Adipose tissue (tissue), 3 donors: ENCODE results near the gene S100A3. TPM values are rescaled to one million over a fixed set of nuclear protein-coding genes. Genes with fewer than 3 reads are reported as not detected.
"Not testable (repeated sequence)": the region's sequence is repeated elsewhere in the genome, so short reads cannot be mapped to it uniquely, and the experiment has no call there.

ENCODE experiments used
- H3K27ac ChIP-seq: one replicate; pipeline ENCODE4 v1.5.1; 2013; ENCODE audit warnings: low read depth, low read length
- WGBS, 3 donors: extraction: QIAGEN DNeasy Blood & Tissue Kit; methylation state at CpG; one replicate each; pipeline ENCODE4 v1.1.7; 2013; 5-methylcytosine and 5-hydroxymethylcytosine counted together
- polyA plus RNA-seq, 3 donors: library from polyadenylated mRNA; stranded (reverse); fragments of 200-250 nt; gene quantifications; one replicate each; pipeline ENCODE4 v1.2.3, GENCODE V29; 2013
- donor health status: healthy with polysubstance abuse.
- donor health status: Bipolar disorder and iron deficiency.
- donor health status: healthy.

Gene S100A3
- 1 to 10 TPM in 2 of 3 donors, under 1 TPM in 1; 0.37 to 7.2 (median 7.0) TPM for polyA plus RNA-seq

GRCh38 chr1:153548722-153549688, at the start of gene S100A3:
Gene S100A3, minus strand, starts transcription at chr1:153549258. Its CDS starts 773 bp downstream, at chr1:153548485.
- WGBS, 3 donors = 60 to 74% (median 62%) methylated on average over 14 of the region's 14 CpGs

GRCh38 chr1:153598309-153599172, 49.5 kb upstream of the S100A3 start:
- WGBS, 3 donors = 58 to 85% (median 62%) methylated on average over 7 of the region's 7 CpGs
- H3K27ac ChIP-seq = no peak overlapping the region

More at GRCh38 chr1:153548722-153549688, at the start of gene S100A3:
- H3K27ac ChIP-seq = peak within 1 kb of the TSS; percentile 62

GRCh38 chr1:153597206-153597605, 48.1 kb upstream of the S100A3 start:
- WGBS, 3 donors = 92 to 94% (median 92%) methylated on average over 6 of the region's 6 CpGs
- H3K27ac ChIP-seq = no peak overlapping the region

GRCh38 chr1:153592748-153593147, 43.7 kb upstream of the S100A3 start:
- 51 to 59% (median 53%) methylated on average over 4 of the region's 4 CpGs for WGBS, 3 donors

GRCh38 chr1:153588482-153588881, 39.4 kb upstream of the S100A3 start:
- no peak overlapping the region for H3K27ac ChIP-seq
- WGBS, 3 donors = 69 to 81% (median 78%) methylated on average over 2 of the region's 2 CpGs

More at GRCh38 chr1:153592748-153593147, 43.7 kb upstream of the S100A3 start:
- H3K27ac ChIP-seq = no peak overlapping the region

- 92 to 94% (median 92%) methylated on average over 10 of the region's 10 CpGs for WGBS, 3 donors
- H3K27ac ChIP-seq = not testable (repeated sequence)
Observed at GRCh38 chr1:153588033-153588432, 39.0 kb upstream of the S100A3 start.

GRCh38 chr1:153587314-153587713, 38.3 kb upstream of the S100A3 start:
- H3K27ac ChIP-seq = no peak overlapping the region
- 48 to 61% (median 59%) methylated on average over 5 of the region's 5 CpGs for WGBS, 3 donors

GRCh38 chr1:153586347-153586746, 37.3 kb upstream of the S100A3 start:
- no peak overlapping the region for H3K27ac ChIP-seq
- WGBS, 3 donors = 56 to 71% (median 58%) methylated on average over 1 of the region's 1 CpG

- no peak overlapping the region for H3K27ac ChIP-seq
- WGBS, 3 donors = 54 to 96% (median 57%) methylated on average over 1 of the region's 1 CpG
Observed at GRCh38 chr1:153585006-153585405, 35.9 kb upstream of the S100A3 start.

GRCh38 chr1:153583976-153584375, 34.9 kb upstream of the S100A3 start:
- WGBS, 3 donors = 71 to 90% (median 81%) methylated on average over 2 of the region's 2 CpGs

GRCh38 chr1:153583514-153583913, 34.5 kb upstream of the S100A3 start:
- not testable (repeated sequence) for H3K27ac ChIP-seq
- WGBS, 3 donors = 83 to 94% (median 92%) methylated on average over 2 to 3 of the region's 3 CpGs

More at GRCh38 chr1:153583976-153584375, 34.9 kb upstream of the S100A3 start:
- H3K27ac ChIP-seq = no peak overlapping the region

- WGBS, 3 donors = 92 to 93% (median 93%) methylated on average over 22 to 32 of the region's 34 CpGs
- H3K27ac ChIP-seq = not testable (repeated sequence)
Observed at GRCh38 chr1:153582836-153583235, 33.8 kb upstream of the S100A3 start.

GRCh38 chr1:153578936-153579335, 29.9 kb upstream of the S100A3 start:
- 76 to 87% (median 83%) methylated on average over 3 of the region's 3 CpGs for WGBS, 3 donors
- no peak overlapping the region for H3K27ac ChIP-seq

GRCh38 chr1:153578490-153578889, 29.4 kb upstream of the S100A3 start:
- no peak overlapping the region for H3K27ac ChIP-seq

- no peak overlapping the region for H3K27ac ChIP-seq
- 57 to 67% (median 65%) methylated on average over 9 of the region's 9 CpGs for WGBS, 3 donors
Observed at GRCh38 chr1:153577624-153578051, 28.6 kb upstream of the S100A3 start.

- no peak overlapping the region for H3K27ac ChIP-seq
- 50 to 70% (median 55%) methylated on average over 4 of the region's 4 CpGs for WGBS, 3 donors
Observed at GRCh38 chr1:153577138-153577537, 28.1 kb upstream of the S100A3 start.

- H3K27ac ChIP-seq = not testable (repeated sequence)
- WGBS, 3 donors = 84 to 89% (median 86%) methylated on average over 6 to 10 of the region's 10 CpGs
Observed at GRCh38 chr1:153575497-153575896, 26.4 kb upstream of the S100A3 start.

- not testable (repeated sequence) for H3K27ac ChIP-seq
- WGBS, 3 donors = 89 to 98% (median 95%) methylated on average over 29 to 35 of the region's 35 CpGs
Observed at GRCh38 chr1:153575081-153575491, 26.0 kb upstream of the S100A3 start.

- WGBS, 3 donors = 50 to 75% (median 60%) methylated on average over 3 of the region's 3 CpGs
- no peak overlapping the region for H3K27ac ChIP-seq
Observed at GRCh38 chr1:153573351-153573750, 24.3 kb upstream of the S100A3 start.
